Suprapubic skin (tissue), 4 donors: ENCODE measurements around the gene CSTA.

Experiments used
- EP300 ChIP-seq: sonication (generic); formaldehyde crosslinking; IDR thresholded peaks from one replicate; pipeline ENCODE4 v1.6.1; 2017; ENCODE audit warnings: antibody characterized with exemption
- POLR2AphosphoS5 ChIP-seq, 3 donors: sonication (generic); formaldehyde crosslinking; IDR thresholded peaks; one replicate each; pipeline ENCODE4 v1.6.1; 2017; ENCODE audit warnings: antibody characterized with exemption in 3 of 3
- TF ChIP-seq, protein P1 (sequence below), 2 donors: fragments of 200-600 bp in 1 of 2; fragments of 450-650 bp in 1 of 2; sonication (generic) in 1 of 2; IDR thresholded peaks; one replicate each; pipeline ENCODE4 v1.5.1; 2016 to 2019; ENCODE audit warnings: antibody characterized with exemption in 2 of 2, mild to moderate bottlenecking in 1 of 2, moderate library complexity in 1 of 2

DNA sequence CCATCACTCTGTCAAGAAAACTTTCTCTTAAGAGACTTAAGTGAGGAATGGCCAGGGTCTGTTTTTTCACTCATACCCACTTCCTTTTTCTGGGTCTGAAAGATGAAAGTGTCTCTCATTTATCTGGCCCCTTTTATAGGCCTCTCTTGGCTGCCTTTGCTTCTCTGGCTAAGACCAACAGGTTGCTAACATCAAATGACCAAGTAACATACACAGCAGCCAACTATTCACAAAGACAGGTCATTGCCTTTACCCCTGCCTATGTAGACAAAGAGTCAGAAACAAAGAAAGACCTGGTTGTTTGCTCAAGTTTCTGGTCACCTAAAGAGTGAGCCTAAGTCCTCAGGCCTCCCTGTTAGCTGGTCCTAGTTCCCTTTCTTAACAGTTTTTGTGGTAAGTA lies 24.0 kb upstream of the CSTA start:
- TF ChIP-seq POLR2AphosphoS5 (IDR thresholded peaks at IDR 0.05) (no peak), EP300 (no peak)
- TF ChIP-seq, protein P1, sequence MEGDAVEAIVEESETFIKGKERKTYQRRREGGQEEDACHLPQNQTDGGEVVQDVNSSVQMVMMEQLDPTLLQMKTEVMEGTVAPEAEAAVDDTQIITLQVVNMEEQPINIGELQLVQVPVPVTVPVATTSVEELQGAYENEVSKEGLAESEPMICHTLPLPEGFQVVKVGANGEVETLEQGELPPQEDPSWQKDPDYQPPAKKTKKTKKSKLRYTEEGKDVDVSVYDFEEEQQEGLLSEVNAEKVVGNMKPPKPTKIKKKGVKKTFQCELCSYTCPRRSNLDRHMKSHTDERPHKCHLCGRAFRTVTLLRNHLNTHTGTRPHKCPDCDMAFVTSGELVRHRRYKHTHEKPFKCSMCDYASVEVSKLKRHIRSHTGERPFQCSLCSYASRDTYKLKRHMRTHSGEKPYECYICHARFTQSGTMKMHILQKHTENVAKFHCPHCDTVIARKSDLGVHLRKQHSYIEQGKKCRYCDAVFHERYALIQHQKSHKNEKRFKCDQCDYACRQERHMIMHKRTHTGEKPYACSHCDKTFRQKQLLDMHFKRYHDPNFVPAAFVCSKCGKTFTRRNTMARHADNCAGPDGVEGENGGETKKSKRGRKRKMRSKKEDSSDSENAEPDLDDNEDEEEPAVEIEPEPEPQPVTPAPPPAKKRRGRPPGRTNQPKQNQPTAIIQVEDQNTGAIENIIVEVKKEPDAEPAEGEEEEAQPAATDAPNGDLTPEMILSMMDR (IDR thresholded peaks at IDR 0.05): no peak
